Body of pancreas (tissue), 4 donors: ENCODE results near the gene TICAM2.

Experiments
- CTCF ChIP-seq, 7 experiments: fragments of 450-650 bp in 4 of 7; fragments of 200-600 bp in 3 of 7; sonication (generic) in 3 of 7; IDR thresholded peaks; one replicate each; pipeline ENCODE4 v1.5.1; 2016 to 2019; ENCODE audit warnings: antibody characterized with exemption in 7 of 7
- POLR2A ChIP-seq, 3 donors: fragments of 450-650 bp; IDR thresholded peaks; one replicate each; pipeline ENCODE4 v1.6.1; 2016; ENCODE audit warnings: antibody characterized with exemption in 3 of 3, mild to moderate bottlenecking in 2 of 3

- no peak for TF ChIP-seq CTCF (IDR thresholded peaks at IDR 0.05)
- TF ChIP-seq POLR2A (IDR thresholded peaks at IDR 0.05): no peak
These were observed 17.8 kb downstream of the TICAM2 start for GRCh38 chr5:115584501-115584900.
